Activated CD8-positive, alpha-beta memory T cell treated with anti-CD3 and anti-CD28 coated beads, Interleukin-2, amount 50 U/mL, for 4 hours (primary cell): ENCODE results near the gene PLCL2.

Experiments
- DNase-seq: peaks from one replicate; pipeline ENCODE4 v3.0.0-alpha.2; 2020

PLCL2 gene

GRCh38 chr3:16896094-16896627, 11.4 kb downstream of the PLCL2 start:
- DNase-seq, result no peak

- DNase-seq, result no peak
Measured at GRCh38 chr3:16896820-16897219, 12.1 kb downstream of the PLCL2 start.

GRCh38 chr3:16897254-16897926, 12.6 kb downstream of the PLCL2 start:
- peak; percentile 61 for DNase-seq

DNA sequence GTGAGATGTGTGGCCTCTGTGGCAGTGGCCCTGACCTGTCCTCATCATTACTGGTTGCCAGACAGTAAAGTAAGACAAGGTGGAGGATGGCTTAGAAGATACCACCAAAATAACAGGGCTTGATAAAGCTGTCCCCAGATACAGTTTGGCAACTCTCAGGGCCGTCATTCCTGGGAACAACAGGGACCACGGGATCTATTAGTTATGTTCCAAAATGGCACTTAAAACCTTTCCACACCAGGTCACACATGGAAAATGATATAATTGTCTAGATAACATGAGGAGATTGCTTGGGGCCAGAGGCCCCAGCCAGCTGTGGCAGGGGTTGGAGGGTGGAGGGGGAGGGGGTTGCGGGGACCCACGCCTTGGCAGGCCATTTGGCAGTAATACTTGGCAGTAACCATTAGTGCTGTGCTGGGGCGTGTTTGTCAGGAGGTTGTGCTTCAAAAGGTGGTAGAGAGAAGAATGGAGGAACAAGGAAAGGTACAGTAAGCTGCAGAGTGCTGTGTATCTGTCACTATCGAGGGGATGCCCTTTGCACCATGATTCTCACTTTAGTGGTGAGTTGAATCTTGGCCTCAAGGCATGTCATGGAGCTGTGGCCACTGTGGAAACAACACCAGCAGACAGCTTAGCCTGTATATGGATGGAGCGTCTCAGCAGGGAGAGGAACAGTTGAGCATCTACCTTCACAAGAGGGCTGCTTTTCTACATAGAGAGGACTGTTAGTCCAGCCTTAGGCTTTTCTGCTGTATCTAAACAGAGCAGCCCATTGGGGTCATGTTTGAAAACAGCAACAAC, 14.0 kb downstream of the PLCL2 start:
- DNase-seq, result no peak

DNA sequence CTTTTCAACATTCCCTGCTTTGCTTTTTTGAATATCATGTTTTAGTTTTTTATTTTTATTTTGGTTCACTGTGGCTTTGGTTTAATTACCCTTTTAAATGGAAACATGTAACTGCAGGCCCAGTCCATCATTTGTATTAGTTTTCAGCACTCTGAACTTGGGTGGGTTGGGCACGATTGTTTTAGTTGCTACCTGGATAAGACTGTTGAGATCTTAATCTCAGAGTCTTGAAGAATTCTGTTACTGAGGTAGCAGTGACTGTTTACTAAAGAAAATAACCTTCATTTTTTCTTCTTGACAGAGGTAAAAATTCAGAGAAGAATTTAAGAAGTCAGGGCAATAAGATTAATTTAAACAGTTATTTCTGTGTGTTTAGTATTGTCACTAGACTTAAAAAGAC, 15.2 kb downstream of the PLCL2 start:
- no peak for DNase-seq

- DNase-seq, result no peak
Measured at GRCh38 chr3:16900779-16901440, 16.2 kb downstream of the PLCL2 start.

DNA sequence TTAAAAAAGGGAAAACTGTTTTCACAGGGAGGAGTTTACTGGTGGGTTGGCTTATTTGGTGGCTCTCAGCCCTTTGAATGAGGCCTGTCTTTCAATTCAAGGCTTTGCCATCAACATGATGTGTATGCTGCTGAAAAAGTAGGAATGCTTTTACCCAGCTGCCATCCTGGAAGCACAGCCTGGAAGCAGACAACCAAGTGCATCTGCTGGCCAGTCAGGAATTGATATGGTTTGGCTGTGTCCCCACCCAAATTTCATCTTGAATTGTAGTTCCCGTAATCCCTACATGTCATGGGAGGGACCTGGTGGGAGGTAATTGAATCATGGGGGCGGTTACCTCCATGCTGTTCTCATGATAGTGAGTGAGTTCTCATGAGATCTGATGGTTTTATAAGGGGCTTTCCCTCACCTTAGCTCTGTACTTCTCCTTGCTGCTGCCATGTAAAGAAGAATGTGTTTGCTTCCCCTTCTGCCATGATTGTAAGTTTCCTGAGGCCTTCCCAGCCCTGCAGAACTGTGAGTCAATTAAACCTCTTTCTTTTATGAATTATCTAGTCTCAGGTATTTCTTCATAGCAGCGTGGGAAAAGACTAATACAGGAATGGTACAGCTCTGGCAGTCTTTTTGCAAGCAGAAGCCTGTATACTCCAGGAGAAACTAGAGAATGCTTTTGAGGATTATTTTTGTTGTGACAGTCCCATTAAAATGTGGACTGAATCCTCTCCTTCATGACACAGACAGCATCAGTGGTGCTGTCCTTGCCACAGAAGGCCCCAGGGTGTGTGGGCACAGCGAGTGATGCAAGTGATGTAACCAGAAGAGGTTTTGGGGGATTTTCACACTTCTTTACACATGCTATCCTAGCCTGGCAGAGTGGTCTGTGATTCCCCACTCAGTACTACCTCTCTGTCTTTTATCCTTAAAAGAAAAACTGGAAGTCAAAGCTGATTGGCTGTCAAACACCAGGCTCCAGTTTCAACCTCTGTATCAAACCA, 20.0 kb downstream of the PLCL2 start:
- peak; percentile 56 for DNase-seq

DNA sequence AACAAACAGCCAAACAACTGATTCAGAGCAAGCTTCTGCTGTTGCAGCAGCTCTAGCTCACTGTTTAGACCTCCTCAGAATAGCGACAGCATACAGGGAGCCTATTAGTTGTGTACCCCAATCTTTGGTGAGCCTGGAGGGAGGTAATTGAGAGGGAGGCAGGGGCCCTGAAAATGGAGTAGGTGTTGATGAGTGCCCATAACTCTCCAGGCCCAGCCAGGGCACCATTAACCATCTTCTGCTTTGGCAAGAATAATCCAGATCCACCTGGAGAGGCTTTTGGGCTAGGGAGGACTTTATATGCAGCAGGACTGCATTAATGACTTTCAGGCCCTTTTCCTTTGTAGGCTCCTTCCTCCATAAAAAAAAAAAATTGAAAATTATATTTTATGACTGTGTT, 20.9 kb downstream of the PLCL2 start:
- DNase-seq, result no peak

DNA sequence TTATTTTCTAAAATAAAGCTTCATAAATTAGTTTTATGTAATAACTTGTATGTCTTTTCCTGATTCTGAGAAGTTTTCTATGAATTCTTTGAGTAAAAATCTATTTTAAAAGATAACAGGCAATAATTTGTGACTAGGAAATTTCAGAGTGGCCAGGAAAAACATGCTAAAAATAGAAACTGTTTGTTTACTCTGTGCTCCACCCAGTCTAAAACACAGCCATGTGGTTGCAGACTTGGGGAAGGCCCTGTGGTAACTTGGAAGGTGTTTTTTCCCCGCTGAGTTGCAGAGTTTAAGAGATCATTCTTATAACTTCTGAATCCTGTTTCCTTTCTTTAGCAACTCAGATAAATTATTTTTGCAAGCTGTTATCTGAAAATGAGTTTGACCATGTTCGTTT, 21.9 kb downstream of the PLCL2 start:
- no peak for DNase-seq

GRCh38 chr3:16907243-16907642, 22.5 kb downstream of the PLCL2 start:
- no peak for DNase-seq

DNA sequence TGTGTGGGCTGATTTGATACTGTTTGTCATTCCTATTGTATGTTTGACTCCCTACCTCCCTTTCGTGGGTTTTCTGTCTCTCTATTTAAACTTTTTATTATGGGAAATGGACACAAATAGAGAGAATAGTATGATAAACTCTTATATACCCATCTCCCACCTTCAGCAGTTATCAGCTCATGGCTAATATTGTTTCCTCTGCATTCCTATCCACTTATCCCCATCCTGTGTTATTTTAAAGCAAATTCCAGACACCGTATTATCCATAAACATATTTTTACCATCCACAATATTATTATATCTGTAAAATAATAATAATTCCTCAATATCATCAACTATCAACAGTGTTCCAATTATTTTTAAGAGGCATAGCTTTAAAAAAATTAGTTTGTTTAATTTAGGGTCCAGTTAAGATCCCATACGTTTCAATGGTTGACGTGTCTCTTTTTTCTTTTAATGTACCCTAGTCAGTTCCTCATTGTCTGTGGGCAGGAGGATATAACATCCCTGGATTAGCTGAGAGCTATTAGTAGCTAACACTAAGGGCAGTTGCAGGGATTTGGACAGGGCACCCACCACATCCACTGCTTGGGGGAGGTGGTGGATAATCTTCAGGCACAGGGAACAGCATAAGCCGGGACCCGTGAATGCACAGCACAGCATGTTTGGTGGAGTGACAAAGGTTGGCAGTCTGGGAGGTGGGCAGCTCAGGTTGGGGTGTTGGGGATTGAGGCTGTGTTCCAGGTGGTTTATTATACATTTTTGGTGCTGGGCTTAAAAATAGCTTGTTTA, 23.5 kb downstream of the PLCL2 start:
- DNase-seq, result no peak

DNA sequence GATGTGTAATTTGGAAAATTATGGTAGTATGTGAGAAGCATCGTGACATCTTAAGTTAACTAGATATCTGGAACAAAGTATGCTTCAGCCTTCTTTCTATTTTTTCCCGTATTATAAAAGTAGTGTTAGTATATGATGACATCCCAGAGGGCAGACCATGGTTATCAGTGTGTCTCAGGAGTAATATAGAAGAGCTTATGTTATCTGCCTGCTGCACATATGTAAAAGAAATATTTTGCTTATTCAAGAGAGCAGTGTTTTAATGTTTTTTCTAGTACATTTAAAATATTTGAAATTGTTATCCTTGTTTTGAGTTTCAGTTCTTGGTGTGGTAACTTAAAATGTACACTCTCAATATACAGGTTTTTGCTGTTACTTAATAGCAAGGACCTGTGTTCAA, 24.1 kb downstream of the PLCL2 start:
- DNase-seq, result no peak

GRCh38 chr3:16909802-16910201, 25.0 kb downstream of the PLCL2 start:
- DNase-seq, result no peak

GRCh38 chr3:16910207-16910606, 25.5 kb downstream of the PLCL2 start:
- no peak for DNase-seq

DNA sequence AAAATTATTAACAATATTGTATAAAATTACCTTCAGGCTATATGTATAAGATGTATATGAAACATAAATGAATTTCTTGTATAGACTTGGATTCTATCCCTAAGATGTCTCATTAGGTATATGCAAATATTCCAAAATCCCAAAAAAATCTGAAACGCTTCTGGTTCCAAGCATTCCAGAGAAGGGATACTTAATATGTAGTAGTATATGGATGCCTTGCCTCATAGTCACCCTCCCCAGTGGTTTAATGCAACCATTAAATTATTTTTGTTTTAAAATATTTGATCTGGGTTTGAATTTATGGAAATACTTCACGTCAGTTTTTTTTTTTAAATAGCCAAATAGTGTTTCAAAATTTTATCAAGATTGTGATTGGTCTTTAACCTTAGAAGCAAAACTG, 27.2 kb downstream of the PLCL2 start:
- no peak for DNase-seq

DNA sequence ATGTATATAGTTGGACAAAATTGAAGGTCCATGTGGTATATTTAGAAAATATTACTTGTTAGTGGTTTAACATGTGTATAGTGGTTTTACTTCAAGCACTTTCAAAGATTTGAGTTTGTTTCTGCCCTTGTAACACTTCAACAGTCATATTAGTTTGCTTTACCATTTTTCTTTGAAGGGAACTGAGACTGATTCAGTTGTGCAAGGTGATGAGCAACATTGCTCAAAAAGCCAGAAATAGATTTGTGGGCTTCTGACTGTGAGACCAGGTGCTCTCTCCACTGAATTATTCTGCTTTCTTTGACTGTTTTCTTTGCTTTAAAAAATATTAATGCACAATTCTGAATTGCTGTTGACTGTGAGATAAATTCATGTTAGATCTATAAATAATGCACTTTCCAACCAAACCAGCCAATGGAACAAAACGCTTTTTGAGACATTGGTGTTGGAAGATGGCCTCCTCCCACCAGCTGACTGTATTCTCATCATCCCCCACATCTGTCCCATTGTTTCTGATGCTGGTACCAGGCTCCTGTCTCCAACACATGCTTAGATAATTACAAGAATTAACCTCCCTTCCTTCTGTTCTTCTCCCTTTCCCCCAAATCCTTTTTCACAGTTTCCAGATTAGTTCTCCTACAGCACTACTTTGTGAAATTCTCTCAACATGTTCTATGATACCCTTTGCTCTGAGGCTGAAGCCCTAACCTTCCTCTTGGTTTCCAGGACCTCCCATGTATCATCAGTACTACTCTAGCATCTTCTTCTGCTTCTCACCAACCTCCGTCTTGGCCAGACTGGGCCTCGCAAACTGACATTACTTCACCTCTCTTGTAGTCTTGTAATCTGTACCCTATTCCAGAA, 27.9 kb downstream of the PLCL2 start:
- DNase-seq, result no peak

DNA sequence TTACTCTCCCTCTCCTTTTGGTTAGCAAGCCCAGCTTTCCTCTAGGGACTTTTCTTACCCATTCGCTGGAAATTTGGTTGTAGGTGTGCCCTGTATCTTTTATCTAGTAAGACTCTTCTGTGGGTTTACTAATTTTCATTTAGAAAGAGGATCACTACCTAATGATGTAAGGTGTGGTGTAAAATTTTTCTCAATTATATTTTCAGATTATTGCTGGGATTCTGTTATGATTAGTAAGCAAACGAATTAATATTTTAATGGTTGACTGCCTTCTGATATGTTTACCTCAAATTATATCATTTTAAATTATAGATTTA, 28.5 kb downstream of the PLCL2 start:
- DNase-seq, result no peak

GRCh38 chr3:16916840-16917239, 32.1 kb downstream of the PLCL2 start:
- no peak for DNase-seq

GRCh38 chr3:16917256-16917935, 32.6 kb downstream of the PLCL2 start:
- no peak for DNase-seq

- DNase-seq, result no peak
Measured at GRCh38 chr3:16917980-16918682, 33.4 kb downstream of the PLCL2 start.
